Neutrophil (primary cell): ENCODE data around the gene PIM2.

Experiments
- H3K27ac ChIP-seq: fragments of 200-600 bp; sonication (generic); 2 replicates; pipeline ENCODE4 v1.5.1; 2016; ENCODE audit warnings: mild to moderate bottlenecking, moderate library complexity
- H3K27me3 ChIP-seq: fragments of 200-600 bp; sonication (generic); 2 replicates; pipeline ENCODE4 v1.6.0; 2016; ENCODE audit warnings: mild to moderate bottlenecking
- H3K36me3 ChIP-seq: fragments of 200-600 bp; sonication (generic); 2 replicates; pipeline ENCODE4 v1.5.1; 2017
- H3K4me1 ChIP-seq, 2 experiments: fragments of 200-600 bp in 1 of 2; sonication (generic) in 1 of 2; 1 replicate in 1 of 2; 2 replicates in 1 of 2; pipeline versions ENCODE4 v1.5.1 to v1.6.1; 2013 to 2016; ENCODE audit warnings: low read depth in 1 of 2, low read length in 1 of 2, mild to moderate bottlenecking in 1 of 2, moderate library complexity in 1 of 2; ENCODE audit not compliant: control insufficient read depth in 1 of 2, insufficient read depth in 1 of 2
- H3K4me3 ChIP-seq, 2 experiments: fragments of 200-600 bp in 1 of 2; sonication (generic) in 1 of 2; 1 replicate in 1 of 2; 2 replicates in 1 of 2; pipeline ENCODE4 v1.5.1; 2013 to 2016; ENCODE audit warnings: low read depth in 1 of 2, low read length in 1 of 2, mild to moderate bottlenecking in 1 of 2, moderate library complexity in 1 of 2
- H3K9me3 ChIP-seq: fragments of 200-600 bp; sonication (generic); 2 replicates; pipeline ENCODE4 v1.5.1; 2016
- TF ChIP-seq, protein P1 (sequence below): fragments of 200-600 bp; sonication (generic); IDR thresholded peaks from 2 replicates; pipeline ENCODE4 v1.5.1; 2016; ENCODE audit warnings: antibody characterized with exemption

PIM2 gene

DNA sequence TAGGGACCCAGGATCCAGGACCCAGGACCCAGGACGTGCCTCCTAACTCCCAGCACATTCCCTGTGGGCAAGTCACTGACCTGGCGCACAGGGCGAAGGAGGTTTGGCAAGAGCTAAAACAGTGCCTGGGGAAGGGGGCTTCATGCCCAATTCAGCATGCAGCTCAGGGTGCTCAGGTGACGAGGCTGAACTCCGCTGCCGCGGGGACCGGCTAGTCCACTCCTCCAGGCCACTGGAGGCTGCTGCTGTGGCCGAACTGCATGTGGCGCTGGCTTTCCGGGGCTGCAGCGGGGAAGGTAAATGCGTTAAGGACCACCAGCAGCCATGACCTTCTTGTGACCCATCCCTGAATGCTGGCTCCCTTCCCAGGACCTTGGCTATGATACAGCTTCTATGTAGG, 4.9 kb upstream of the PIM2 start:
- H3K36me3 ChIP-seq, result peaks cover 48% of the 10 kb centered on the region
- TF ChIP-seq, protein P1, sequence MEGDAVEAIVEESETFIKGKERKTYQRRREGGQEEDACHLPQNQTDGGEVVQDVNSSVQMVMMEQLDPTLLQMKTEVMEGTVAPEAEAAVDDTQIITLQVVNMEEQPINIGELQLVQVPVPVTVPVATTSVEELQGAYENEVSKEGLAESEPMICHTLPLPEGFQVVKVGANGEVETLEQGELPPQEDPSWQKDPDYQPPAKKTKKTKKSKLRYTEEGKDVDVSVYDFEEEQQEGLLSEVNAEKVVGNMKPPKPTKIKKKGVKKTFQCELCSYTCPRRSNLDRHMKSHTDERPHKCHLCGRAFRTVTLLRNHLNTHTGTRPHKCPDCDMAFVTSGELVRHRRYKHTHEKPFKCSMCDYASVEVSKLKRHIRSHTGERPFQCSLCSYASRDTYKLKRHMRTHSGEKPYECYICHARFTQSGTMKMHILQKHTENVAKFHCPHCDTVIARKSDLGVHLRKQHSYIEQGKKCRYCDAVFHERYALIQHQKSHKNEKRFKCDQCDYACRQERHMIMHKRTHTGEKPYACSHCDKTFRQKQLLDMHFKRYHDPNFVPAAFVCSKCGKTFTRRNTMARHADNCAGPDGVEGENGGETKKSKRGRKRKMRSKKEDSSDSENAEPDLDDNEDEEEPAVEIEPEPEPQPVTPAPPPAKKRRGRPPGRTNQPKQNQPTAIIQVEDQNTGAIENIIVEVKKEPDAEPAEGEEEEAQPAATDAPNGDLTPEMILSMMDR, result no peak
- peaks cover 8 to 19% of the 10 kb centered on the region in 2 experiments for H3K4me1 ChIP-seq
- no peaks in the 10 kb centered on the region for H3K27me3 ChIP-seq
- no peak overlapping the region for H3K27ac ChIP-seq
- no peak overlapping the region for H3K4me3 ChIP-seq
- no peaks in the 10 kb centered on the region for H3K9me3 ChIP-seq

DNA sequence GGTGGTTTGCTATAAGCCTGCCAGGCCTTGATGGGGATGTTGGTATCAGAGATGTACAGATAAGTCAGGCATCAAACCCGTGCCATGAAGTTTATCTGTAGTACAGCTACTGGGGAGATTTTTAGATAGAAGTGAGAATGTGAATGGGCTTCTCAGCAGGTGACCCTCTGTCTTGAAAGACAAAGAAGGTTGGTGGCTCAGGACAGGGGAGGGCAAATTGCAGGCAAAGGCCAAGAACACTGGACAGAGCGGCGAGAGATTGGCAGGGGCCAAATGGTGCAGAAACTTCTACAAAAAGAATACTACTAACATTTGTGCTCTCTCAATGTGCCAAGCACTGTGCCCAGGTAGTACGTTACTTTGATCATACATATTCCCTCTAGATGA, 1.9 kb upstream of the PIM2 start:
- Histone ChIP-seq H3K4me1 (peaks cover 12 to 34% of the 10 kb centered on the region in 2 experiments), H3K4me3 (peak overlapping the region in 1 of 2 experiments; percentile 95), H3K36me3 (peaks cover 58% of the 10 kb centered on the region), H3K27ac (peak overlapping the region; percentile 97), H3K9me3 (no peaks in the 10 kb centered on the region), H3K27me3 (no peaks in the 10 kb centered on the region)
- TF ChIP-seq, protein P1, result no peak

DNA sequence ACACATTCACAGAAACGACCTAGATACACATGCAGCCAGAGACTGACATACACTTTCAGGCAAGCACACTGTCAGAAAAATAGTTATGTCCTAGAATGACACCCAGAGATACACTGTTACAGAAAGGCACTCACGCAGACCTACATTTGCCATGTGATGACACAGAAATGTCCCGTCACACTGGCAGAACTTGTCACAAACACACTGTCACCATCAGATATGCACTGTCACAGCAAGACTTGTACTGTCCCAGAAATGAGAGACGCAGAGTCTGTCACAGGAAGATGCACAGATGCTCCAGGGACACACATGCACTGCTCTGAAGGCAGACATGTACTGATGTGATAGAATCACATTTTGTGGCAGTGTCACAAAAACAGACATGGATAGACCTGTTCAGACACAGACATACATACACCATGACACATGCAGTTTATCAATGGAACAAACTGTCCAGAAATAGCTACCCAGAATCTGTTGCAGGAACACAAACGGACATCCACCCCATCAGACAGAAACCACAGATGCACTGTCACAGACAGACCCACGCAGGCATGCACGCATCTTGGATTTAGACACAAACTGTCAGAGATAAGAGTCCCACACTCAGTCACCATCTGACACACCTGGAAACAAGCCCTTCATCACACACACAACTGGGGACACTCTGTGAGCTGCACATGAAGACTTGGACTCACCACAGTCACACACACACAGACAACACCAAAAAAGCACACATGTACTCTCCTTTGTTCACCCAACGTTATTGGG, 1.3 kb upstream of the PIM2 start:
- H3K9me3 ChIP-seq, result no peaks in the 10 kb centered on the region
- TF ChIP-seq, protein P1, result no peak
- H3K27me3 ChIP-seq, result no peaks in the 10 kb centered on the region
- H3K4me3 ChIP-seq, result peak overlapping the region; percentile 78 to 95
- H3K4me1 ChIP-seq, result peaks cover 12 to 34% of the 10 kb centered on the region in 2 experiments
- H3K27ac ChIP-seq, result peak overlapping the region; percentile 97
- H3K36me3 ChIP-seq, result peaks cover 58% of the 10 kb centered on the region

DNA sequence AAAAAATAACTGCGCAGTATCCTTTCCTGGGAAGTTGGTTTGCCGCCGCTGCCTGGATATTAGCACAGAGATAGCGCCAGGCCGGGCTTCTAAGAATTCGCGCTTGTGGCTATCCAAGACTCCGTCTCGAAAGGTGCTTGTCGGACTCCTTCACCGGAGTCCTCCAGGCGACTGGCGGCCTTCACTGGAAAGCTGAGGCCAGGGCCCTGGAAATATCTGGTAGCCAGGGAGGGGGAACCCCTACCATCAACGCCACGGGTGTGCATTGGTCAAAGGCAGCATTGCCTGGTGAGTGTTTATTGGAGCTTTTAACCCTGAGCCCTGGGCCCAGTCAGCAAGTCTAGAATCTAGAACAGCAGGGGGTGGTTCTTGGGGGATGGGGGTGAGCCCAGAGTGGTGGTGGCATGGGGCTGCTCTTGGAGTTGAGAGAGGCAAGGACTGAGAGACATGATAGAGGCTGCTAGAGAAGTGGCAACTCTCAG, 577 bp upstream of the PIM2 start:
- Histone ChIP-seq H3K27me3 (no peaks in the 10 kb centered on the region), H3K4me1 (peaks cover 12 to 34% of the 10 kb centered on the region in 2 experiments), H3K9me3 (no peaks in the 10 kb centered on the region), H3K36me3 (peaks cover 60% of the 10 kb centered on the region), H3K27ac (peak overlapping the region; percentile 97), H3K4me3 (peak overlapping the region; percentile 78 to 95)
- TF ChIP-seq, protein P1, result no peak

DNA sequence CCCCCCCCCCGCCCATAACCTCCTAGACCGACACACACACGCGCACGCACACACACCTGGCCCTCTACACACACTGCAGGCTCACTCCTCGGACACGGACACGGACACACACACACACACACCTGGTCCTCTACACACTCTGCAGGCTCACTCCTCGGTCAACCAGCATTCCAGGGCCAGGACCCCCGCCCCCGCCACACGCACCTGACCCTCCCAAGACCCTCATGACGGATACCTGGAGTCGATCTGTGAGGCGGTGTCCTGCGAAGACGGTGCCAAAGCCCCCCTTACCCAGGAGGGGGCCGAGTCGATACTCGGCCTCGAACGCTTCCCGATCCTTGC, 552 bp downstream of the PIM2 start:
- no peaks in the 10 kb centered on the region for H3K9me3 ChIP-seq
- no peaks in the 10 kb centered on the region for H3K27me3 ChIP-seq
- peak overlapping the region; percentile 78 to 95 for H3K4me3 ChIP-seq
- H3K27ac ChIP-seq, result peak overlapping the region; percentile 97
- peaks cover 60% of the 10 kb centered on the region for H3K36me3 ChIP-seq
- TF ChIP-seq, protein P1, result no peak
- peaks cover 12 to 34% of the 10 kb centered on the region in 2 experiments for H3K4me1 ChIP-seq
